HepG2 (cell line): ENCODE data around the gene C22orf15. TPM values are rescaled to one million over a fixed set of nuclear protein-coding genes. Genes with fewer than 3 reads are reported as not detected.
A peak's percentile ranks its signal among the peaks of the same experiment; 100 is the strongest.

Source experiments
- ARHGAP35 ChIP-seq: sonication (generic); formaldehyde crosslinking; IDR thresholded peaks from 2 replicates; pipeline ENCODE4 v1.9.0; 2022; ENCODE audit warnings: mild to moderate bottlenecking, inconsistent platforms, moderate library complexity, missing genetic modification reagents, borderline replicate concordance
- FOSL2 ChIP-seq: sonication (generic); formaldehyde crosslinking; IDR thresholded peaks from 2 replicates; pipeline ENCODE4 v1.4.0; 2020; ENCODE audit warnings: missing genetic modification reagents
- ISL2 ChIP-seq: sonication (generic); formaldehyde crosslinking; IDR thresholded peaks from 2 replicates; pipeline ENCODE4 v1.5.0; 2020; ENCODE audit warnings: missing genetic modification reagents
- MED1 ChIP-seq: sonication (generic); formaldehyde crosslinking; IDR thresholded peaks from 2 replicates; pipeline ENCODE4 v1.4.0; 2020; ENCODE audit warnings: missing genetic modification reagents
- ONECUT2 ChIP-seq: sonication (generic); formaldehyde crosslinking; IDR thresholded peaks from 2 replicates; pipeline ENCODE4 v1.4.0; 2020; ENCODE audit warnings: missing genetic modification reagents
- POLR2A ChIP-seq, 2 experiments: IDR thresholded peaks; 2 replicates each; pipeline ENCODE4 v1.6.1; 2011; ENCODE audit warnings: low read depth in 2 of 2, low read length in 2 of 2, mild to moderate bottlenecking in 1 of 2, moderate library complexity in 1 of 2; ENCODE audit not compliant: insufficient read depth in 1 of 2
- RERE ChIP-seq: IDR thresholded peaks from 2 replicates; pipeline ENCODE4 v1.6.1; 2016; ENCODE audit warnings: low read depth, missing genetic modification reagents, missing compliant biosample characterization
- ZKSCAN8 ChIP-seq: IDR thresholded peaks from 2 replicates; pipeline ENCODE4 v1.6.1; 2016; ENCODE audit warnings: borderline replicate concordance, missing genetic modification reagents, missing compliant biosample characterization
- ZNF569 ChIP-seq: sonication (generic); formaldehyde crosslinking; IDR thresholded peaks from 2 replicates; pipeline ENCODE4 v1.5.0; 2020; ENCODE audit warnings: mild to moderate bottlenecking, missing genetic modification reagents, moderate library complexity, borderline replicate concordance
- ZNF878 ChIP-seq: sonication (generic); formaldehyde crosslinking; IDR thresholded peaks from 2 replicates; pipeline ENCODE4 v1.8.1; 2023; ENCODE audit warnings: mild to moderate bottlenecking, missing genetic modification reagents, moderate library complexity
- polyA plus RNA-seq, 8 experiments: library from polyadenylated mRNA; depleted of rRNA in 3 of 8; stranded (reverse) in 7 of 8; unstranded in 1 of 8; fragments of >200 nt; fragmentation: Illumina TruSeq in 4 of 8; extraction: Trizol in 4 of 8; gene quantifications; 2 replicates each; pipeline versions ENCODE4 v1.2.1 to v1.2.3, GENCODE V29; 2011 to 2016; ENCODE audit warnings: low read depth in 4 of 8, missing spikeins in 1 of 8, mixed read lengths in 1 of 8; ENCODE audit not compliant: insufficient read depth in 1 of 8
- total RNA-seq, 5 experiments: library from RNA; depleted of rRNA; stranded (reverse); fragments of >200 nt; fragmentation: Illumina TruSeq; extraction: Trizol; gene quantifications; 2 replicates each; pipeline ENCODE4 v1.2.3, GENCODE V29; 2016; ENCODE audit warnings: low read depth in 1 of 5
- TF ChIP-seq, protein P1 (sequence below): sonication (generic); formaldehyde crosslinking; IDR thresholded peaks from 2 replicates; pipeline ENCODE4 v1.8.1; 2022; ENCODE audit warnings: low read depth, mild to moderate bottlenecking, missing genetic modification reagents
- TF ChIP-seq, protein P2 (sequence below): sonication (generic); formaldehyde crosslinking; IDR thresholded peaks from 2 replicates; pipeline ENCODE4 v1.5.0; 2020; ENCODE audit warnings: mild to moderate bottlenecking, missing genetic modification reagents
- TF ChIP-seq, protein P3 (sequence below): IDR thresholded peaks from 2 replicates; pipeline ENCODE4 v1.6.1; 2016; ENCODE audit warnings: missing compliant biosample characterization, missing genetic modification reagents, borderline replicate concordance
- TF ChIP-seq, protein P4 (sequence below): sonication (generic); formaldehyde crosslinking; IDR thresholded peaks from 2 replicates; pipeline ENCODE4 v1.5.0; 2020; ENCODE audit warnings: mild to moderate bottlenecking, missing genetic modification reagents, moderate library complexity

The C22orf15 gene
- total and polyA plus RNA-seq, 2 of the 13 experiments (the other 11 are each of a cell fraction or from before 2014, with no cell fraction given) = not detected

- TF ChIP-seq, protein P1, sequence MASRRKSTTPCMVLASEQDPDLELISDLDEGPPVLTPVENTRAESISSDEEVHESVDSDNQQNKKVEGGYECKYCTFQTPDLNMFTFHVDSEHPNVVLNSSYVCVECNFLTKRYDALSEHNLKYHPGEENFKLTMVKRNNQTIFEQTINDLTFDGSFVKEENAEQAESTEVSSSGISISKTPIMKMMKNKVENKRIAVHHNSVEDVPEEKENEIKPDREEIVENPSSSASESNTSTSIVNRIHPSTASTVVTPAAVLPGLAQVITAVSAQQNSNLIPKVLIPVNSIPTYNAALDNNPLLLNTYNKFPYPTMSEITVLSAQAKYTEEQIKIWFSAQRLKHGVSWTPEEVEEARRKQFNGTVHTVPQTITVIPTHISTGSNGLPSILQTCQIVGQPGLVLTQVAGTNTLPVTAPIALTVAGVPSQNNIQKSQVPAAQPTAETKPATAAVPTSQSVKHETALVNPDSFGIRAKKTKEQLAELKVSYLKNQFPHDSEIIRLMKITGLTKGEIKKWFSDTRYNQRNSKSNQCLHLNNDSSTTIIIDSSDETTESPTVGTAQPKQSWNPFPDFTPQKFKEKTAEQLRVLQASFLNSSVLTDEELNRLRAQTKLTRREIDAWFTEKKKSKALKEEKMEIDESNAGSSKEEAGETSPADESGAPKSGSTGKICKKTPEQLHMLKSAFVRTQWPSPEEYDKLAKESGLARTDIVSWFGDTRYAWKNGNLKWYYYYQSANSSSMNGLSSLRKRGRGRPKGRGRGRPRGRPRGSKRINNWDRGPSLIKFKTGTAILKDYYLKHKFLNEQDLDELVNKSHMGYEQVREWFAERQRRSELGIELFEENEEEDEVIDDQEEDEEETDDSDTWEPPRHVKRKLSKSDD = 0 out of 2 replicates have a peak, but pooled peaks have one; percentile 44
- TF ChIP-seq, protein P2, sequence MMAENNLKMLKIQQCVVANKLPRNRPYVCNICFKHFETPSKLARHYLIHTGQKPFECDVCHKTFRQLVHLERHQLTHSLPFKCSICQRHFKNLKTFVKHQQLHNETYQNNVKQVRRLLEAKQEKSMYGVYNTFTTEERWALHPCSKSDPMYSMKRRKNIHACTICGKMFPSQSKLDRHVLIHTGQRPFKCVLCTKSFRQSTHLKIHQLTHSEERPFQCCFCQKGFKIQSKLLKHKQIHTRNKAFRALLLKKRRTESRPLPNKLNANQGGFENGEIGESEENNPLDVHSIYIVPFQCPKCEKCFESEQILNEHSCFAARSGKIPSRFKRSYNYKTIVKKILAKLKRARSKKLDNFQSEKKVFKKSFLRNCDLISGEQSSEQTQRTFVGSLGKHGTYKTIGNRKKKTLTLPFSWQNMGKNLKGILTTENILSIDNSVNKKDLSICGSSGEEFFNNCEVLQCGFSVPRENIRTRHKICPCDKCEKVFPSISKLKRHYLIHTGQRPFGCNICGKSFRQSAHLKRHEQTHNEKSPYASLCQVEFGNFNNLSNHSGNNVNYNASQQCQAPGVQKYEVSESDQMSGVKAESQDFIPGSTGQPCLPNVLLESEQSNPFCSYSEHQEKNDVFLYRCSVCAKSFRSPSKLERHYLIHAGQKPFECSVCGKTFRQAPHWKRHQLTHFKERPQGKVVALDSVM = no peak
- TF ChIP-seq MED1 (peak; percentile 93), ZKSCAN8 (peak; percentile 70; the same call in 1 of the 2 replicates), FOSL2 (CRISPR knock-in tag) (peak; percentile 75), ZNF878 (CRISPR knock-in tag) (peak; percentile 53; the same call in 1 of the 2 replicates), POLR2A (IDR thresholded peaks at IDR 0.05; ENCODE audit: insufficient read depth in 1 of 2, low read depth in 2 of 2, low read length in 2 of 2) (peak; percentile 59 to 72), ISL2 (CRISPR knock-in tag) (peak; percentile 85), ZNF569 (CRISPR knock-in tag) (no peak), ARHGAP35 (CRISPR knock-in tag) (peak; percentile 21; the same call in 1 of the 2 replicates), ONECUT2 (CRISPR knock-in tag) (no peak), RERE (CRISPR knock-in tag) (peak; percentile 78; the same call in 1 of the 2 replicates)
- TF ChIP-seq, protein P3, sequence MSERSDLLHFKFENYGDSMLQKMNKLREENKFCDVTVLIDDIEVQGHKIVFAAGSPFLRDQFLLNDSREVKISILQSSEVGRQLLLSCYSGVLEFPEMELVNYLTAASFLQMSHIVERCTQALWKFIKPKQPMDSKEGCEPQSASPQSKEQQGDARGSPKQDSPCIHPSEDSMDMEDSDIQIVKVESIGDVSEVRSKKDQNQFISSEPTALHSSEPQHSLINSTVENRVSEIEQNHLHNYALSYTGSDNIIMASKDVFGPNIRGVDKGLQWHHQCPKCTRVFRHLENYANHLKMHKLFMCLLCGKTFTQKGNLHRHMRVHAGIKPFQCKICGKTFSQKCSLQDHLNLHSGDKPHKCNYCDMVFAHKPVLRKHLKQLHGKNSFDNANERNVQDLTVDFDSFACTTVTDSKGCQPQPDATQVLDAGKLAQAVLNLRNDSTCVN = peak; percentile 60; the same call in 1 of the 2 replicates
- TF ChIP-seq, protein P4, sequence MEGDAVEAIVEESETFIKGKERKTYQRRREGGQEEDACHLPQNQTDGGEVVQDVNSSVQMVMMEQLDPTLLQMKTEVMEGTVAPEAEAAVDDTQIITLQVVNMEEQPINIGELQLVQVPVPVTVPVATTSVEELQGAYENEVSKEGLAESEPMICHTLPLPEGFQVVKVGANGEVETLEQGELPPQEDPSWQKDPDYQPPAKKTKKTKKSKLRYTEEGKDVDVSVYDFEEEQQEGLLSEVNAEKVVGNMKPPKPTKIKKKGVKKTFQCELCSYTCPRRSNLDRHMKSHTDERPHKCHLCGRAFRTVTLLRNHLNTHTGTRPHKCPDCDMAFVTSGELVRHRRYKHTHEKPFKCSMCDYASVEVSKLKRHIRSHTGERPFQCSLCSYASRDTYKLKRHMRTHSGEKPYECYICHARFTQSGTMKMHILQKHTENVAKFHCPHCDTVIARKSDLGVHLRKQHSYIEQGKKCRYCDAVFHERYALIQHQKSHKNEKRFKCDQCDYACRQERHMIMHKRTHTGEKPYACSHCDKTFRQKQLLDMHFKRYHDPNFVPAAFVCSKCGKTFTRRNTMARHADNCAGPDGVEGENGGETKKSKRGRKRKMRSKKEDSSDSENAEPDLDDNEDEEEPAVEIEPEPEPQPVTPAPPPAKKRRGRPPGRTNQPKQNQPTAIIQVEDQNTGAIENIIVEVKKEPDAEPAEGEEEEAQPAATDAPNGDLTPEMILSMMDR = peak; percentile 22; the same call in 1 of the 2 replicates
Measured at GRCh38 chr22:23774114-23774921, 11.5 kb downstream of the C22orf15 start (continued).
